ENCODE results near the gene TMEM134.

DNA sequence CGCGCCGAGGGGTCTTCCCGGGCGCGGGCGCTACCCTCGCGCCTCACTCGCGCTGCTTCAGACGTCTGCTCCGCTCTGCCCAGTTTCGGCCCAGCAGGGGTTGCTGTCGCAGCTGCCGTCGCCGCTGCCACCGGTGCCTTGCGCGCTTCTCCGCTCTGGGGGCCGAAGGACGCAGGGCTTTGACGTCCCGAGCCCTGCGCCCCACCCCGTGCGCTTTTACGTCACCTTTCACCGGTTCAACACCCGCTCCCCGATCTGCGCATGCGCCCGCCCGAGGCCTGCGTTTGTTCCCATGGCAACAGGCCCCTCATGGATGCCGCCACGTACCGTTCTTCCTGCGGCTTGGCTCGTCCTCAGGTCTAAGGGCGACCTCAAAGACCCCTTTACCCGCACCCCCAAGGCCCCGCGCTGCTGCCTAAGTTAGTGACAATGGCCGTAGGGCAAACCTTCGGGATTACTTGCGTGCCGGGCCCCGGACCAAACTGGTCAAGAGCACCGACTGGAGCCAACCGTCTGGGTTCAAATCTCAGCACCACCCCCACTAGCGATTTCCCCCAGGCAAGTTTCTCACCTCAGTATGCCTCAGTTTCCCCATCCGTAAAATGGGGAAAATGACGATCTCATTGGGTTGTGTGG lies 39.6 kb upstream of the TMEM134 start:
- TF ChIP-seq POLR2A (IDR thresholded peaks at IDR 0.05), result no peak
- TF ChIP-seq, protein P1, sequence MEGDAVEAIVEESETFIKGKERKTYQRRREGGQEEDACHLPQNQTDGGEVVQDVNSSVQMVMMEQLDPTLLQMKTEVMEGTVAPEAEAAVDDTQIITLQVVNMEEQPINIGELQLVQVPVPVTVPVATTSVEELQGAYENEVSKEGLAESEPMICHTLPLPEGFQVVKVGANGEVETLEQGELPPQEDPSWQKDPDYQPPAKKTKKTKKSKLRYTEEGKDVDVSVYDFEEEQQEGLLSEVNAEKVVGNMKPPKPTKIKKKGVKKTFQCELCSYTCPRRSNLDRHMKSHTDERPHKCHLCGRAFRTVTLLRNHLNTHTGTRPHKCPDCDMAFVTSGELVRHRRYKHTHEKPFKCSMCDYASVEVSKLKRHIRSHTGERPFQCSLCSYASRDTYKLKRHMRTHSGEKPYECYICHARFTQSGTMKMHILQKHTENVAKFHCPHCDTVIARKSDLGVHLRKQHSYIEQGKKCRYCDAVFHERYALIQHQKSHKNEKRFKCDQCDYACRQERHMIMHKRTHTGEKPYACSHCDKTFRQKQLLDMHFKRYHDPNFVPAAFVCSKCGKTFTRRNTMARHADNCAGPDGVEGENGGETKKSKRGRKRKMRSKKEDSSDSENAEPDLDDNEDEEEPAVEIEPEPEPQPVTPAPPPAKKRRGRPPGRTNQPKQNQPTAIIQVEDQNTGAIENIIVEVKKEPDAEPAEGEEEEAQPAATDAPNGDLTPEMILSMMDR (IDR thresholded peaks at IDR 0.05 in 4 of 5, conservative IDR thresholded peaks at IDR 0.05 in 1 of 5), result no peak
